Measurements from ENCODE around the gene MTHFSD.
A peak's percentile ranks its signal among the peaks of the same experiment; 100 is the strongest.
"Not testable (repeated sequence)": the region's sequence is repeated elsewhere in the genome, so short reads cannot be mapped to it uniquely, and the experiment has no call there.

Gene MTHFSD, protein sequence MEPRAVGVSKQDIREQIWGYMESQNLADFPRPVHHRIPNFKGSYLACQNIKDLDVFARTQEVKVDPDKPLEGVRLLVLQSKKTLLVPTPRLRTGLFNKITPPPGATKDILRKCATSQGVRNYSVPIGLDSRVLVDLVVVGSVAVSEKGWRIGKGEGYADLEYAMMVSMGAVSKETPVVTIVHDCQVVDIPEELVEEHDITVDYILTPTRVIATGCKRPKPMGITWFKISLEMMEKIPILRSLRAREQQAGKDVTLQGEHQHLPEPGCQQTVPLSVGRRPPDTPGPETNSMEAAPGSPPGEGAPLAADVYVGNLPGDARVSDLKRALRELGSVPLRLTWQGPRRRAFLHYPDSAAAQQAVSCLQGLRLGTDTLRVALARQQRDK

DNA sequence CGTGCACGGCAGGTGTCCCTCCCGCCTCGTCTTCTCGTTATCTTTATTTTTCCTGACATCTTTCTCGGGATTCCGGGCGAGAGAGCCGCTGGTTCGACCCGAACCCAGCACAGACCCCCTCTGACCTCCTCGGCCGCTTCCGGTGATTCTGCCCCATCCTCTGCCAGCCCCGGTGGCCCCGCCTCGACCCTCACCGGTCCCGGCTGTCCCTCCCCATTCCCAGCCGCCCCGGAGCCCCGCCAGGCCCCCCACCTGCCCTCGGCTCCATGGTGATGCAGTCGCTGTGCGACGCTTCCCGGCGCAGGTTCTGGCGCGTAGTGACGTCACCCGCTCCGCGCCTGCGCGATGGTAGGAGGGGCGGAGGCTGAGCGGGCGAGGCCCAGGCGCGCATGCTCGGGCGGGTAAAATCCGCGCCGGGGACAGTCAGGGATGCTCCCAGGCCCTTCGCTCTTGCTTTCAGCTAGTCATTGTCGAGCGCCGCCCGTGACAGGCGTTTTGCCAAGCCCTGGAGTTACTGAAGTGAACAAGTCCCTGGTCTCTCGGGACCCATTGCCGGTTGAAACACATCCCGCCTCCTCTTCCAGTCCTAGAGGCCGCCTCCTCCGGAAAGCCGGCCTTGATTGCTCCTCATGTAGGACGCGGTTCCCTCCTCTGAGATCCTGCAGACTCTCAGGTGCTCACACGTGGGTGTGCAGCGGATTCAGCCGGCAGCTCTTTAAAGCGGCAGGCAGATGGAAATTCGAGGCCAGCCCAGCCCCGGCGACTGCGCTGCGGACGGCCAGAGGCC, at the start of gene MTHFSD:
Gene MTHFSD (minus strand): TSS at position 319 of the 787 bp plus-strand sequence. CDS start 51 bp downstream, at position 268.
- DNase-seq = peak; percentile 92 to 93

DNA sequence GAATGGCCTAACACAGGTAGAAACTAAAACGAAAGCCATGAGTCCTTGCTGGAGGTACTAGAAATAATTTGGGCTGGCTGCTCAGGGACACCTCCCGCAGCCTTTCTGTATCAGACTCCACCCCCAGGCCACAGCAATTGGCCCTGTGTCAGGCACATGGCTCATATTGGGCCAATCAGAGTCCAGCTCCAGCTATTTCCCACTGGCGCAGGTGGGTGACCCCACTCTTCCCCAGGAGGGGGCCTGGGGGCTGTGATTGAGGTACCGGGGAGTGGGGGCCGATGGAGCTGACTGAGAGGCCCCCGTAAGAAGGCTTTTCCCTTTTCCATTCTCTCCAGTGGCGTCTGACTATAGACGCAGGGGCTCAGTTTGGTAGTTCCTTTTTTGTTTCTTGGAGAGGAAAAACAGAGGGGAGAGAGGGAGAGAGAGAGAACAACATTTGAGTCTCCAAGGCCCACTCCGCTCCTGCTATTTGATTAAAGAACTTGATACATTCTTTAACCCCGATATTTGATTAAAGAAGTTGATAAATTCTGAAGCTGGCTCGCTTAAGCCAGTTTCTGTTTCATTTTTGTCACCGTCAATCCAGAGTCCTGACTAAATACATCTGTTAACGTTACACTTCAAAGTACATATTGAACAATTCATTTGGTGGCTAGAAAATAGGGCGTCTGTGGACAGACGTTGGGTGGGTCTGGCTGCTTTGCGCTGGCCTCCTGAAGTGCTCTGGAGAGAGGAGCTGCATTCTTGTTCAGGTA, 49.6 kb upstream of the MTHFSD start:
- DNase-seq = no peak

DNA sequence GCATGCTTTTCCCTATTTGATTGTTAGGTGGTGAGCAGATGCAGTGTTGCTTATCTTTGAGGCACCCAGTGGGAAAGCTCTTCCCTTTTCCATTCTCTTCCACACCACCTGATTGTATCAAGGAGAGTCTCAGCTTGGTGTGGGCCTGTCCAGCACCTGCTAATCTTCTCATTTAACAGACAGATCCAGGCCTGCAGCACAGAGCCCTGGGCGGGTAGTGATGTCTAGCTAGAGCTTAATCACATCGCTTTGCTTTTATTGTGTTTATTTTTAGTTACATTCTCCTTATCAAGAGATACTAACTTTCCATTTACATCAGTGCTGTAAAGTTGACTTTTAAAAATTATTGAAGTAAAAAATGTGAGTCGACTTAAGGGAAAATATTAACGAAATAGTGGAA, 47.5 kb upstream of the MTHFSD start:
- no peak for DNase-seq

DNA sequence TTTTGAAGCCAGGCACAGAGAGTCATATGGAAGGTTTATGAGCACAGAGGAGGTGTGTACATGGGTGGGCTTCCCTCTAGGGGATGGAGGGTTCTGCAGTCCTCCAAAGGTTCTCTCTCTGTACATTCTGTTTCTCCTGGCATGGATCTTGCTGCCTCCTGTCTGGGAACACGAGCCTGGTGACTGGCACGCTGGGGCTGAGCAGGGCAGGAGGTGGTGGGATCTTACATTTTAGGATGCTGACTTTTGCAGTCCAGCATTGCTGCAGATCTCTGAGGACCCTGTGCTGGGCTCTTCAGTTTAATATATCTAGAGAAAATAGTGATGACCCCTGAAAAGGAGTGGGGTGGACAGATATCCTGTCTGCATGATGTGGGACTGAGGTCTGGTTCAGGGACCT, 46.3 kb upstream of the MTHFSD start:
- DNase-seq = no peak

DNA sequence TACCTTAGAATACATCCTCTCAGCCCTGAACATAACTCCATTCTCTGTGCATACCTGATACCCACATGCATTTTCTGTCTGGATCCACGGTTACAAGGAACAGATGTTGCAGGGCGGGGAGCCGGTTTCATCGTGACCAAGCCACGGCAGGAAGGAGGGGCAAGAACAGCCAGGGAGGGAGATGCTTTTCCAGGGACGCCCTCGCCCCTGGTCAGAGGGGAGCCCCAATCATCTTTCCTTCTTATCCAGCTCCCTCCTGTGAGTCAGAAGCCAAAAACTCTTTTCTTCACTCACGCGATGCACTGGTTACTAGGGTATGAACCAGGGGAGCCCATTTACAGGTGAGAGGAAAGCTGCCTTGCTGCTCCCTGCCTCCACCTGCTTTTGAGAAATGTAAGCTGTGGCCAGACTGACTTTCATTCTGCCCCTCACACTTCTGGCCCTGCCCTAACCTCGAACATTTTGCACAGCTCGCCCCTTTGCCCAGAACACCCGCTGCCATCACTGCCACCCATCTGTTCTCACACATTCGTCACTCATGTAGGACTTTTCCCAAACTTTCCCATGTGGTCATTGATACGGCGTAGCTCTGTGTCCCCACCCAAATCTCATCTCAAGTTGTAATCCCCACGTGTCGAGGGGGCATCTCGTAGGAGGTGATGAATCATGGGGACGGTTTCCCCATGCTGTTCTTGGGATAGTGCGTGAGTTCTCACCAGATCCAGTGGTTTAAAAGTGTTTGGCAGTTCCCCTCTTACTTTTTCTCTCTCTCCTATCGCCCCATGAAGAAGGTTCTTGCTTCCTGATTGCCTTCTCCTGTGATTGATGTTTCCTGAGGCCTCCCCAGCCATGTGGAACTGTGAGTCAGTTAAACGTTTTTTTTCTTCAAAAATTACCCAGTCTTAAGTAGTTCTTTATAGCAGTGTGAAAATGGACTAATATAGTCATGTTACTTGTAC, 43.9 kb upstream of the MTHFSD start:
- no peak for DNase-seq

DNA sequence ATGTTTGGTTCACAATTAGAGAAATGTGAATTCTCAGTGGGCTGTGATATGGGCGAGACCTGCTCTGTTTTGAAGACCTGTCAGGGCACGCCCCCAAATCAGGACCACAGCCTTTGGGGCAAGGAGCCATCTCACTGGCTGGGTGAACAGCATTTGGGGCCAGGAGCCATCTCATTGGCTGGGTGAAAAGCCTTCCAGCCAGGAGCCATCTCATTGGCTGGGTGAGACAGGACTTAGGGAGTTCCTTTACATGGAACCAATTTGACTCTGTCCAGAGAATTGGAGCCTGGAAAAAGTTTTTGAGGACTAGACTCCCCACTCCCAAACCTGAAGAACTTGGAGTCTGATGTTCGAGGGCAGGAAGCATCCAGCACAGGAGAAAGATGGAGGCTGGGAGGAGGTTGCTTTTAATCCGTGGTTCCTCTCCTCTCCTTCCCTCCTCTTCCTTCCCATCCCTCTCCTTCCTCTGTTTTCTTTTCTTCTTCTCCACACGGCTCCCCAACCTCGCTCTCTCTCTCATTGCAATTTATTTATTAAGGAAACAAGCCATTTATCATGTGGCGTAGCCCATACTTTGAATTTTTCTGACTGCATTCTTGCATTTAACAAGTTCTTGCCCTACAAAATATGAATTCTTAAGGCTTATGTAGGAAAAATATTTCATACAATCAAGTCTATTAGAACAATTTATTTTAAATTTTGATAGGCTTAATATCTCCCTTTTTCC, 43.0 kb upstream of the MTHFSD start:
- DNase-seq = no peak

DNA sequence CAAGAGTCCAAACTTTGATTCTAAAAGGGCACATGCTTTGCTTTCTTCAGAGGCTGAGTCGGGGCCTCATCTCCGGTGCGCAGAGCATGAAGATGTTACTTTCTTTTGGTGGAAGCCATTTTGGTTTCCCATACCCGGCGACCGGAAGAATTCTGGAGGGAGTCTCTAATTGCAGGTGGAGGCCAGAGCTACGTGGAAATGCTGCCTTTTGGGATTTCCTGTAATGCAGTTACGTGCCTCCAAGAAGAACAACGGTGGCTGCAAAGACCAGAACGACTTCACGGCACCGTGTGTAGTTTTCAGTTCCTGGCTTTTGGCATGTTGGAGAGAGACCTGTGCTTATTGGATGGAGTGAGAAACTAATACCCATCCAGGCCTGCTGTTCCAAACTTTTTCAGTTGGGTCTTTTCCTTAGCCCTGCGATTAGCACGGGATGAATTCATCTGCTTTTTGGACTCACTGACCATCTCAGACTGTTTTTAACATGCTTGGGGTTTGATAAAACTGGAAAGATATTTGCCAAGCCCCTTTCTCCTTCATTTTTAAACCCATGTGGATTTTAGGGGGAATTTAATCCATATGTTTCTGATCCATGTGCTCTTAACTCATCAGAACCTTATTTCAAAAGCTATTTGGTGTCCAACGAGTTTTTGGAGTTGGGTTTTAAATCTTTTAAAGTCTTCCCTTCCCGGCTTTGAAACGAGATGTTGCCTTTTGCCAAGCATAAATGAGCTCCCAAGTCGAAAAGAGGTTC, 42.3 kb upstream of the MTHFSD start:
- no peak for DNase-seq

DNA sequence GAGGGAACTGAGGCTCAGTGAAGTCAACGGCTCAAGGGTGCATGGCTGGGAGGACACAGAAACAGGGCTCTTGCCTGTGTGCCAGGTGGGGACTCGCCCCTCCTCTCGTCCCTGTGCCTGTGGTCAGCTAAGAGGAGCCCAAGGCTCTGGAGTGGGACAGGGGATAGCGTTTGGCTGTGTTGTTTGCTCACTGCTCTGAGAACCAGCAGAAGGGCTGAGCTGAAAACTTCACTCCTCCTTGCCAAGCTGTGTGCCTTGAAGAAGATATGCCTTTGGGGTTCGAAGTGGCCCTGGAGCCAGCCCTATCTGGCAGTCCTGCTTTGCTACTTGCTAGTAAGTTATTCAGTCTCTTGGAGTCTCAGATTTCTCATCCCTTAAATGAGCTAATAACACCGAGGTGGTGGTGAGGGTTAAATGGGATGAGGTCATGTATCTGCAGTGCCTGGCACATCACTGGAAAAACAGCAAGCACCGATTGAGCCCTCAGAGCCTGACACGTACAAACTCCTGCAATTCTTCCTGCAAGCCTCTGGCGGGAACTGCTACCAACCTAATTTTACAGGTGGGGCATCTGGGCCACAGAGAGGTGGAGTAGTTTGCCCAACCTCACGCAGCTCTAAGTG, 41.1 kb upstream of the MTHFSD start:
- DNase-seq = no peak

DNA sequence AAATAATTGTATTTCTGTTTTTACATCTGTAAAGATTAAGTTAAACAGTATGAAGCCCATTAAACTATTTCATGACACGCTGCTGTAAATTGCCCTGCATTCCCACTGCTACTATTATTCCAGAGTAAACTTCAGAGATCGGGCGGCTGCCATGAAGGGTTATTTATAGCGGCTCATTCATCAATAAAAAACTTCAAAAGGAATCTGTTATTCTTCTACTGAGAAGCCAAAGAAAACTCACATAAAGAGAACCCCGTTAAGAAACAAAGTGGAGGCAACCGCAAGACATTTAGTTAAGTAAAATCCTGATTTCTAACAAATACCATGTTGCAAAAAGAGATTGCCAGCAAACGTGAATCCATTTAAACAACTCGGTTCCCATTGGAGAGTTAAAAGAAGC, 39.7 kb upstream of the MTHFSD start:
- DNase-seq = no peak

DNA sequence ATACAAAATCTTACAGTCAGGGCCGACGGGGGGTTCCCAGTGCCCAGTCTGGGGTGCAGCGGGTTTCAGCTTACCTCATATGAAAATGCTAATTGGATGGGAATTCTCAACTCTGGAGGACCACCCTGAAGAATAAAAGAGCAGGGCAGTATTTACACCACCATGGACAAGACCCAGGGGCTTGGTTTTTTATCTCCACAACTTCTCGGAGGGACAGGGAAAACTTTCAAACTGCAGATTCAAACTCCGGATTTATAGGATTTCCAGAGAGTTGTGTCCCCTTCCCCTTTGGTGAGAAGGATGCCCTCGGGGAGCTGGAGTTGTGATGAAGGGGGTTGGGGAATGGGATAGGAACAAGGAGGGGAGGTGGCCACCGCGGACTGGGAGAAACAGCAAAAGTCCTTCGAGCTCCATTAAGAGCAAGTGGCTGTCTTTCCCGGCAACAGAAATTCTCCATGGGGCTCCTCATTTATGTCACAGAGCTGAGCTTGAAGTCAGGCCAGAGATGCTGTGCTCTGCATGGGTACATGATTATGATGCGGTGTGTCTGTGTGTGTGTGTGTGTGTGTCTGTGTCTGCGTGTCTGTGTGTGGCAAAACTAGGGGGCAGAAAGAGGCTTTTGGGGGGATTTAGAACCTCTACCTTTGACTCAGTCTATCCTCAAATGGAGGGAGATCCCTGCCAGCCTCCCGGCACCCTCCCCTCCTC, 39.0 kb upstream of the MTHFSD start:
- no peak for DNase-seq

DNA sequence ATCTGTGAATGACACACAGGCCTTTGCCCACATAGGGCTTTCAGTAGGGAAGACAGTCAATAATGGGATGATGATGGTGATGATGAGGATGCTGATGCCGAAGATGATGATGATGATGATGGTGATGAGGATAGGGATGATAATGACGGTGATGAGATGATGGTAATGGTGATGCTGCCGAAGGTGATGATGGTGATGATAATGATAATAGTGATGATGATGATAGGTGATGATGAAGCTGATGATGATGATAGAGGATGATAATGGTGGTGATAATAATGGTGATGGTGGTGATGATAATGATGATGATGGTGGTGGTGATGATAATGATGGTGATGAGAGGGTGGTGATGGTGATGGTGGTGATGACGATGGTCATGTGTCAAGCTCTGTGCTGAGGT, 36.2 kb upstream of the MTHFSD start:
- no peak for DNase-seq

DNA sequence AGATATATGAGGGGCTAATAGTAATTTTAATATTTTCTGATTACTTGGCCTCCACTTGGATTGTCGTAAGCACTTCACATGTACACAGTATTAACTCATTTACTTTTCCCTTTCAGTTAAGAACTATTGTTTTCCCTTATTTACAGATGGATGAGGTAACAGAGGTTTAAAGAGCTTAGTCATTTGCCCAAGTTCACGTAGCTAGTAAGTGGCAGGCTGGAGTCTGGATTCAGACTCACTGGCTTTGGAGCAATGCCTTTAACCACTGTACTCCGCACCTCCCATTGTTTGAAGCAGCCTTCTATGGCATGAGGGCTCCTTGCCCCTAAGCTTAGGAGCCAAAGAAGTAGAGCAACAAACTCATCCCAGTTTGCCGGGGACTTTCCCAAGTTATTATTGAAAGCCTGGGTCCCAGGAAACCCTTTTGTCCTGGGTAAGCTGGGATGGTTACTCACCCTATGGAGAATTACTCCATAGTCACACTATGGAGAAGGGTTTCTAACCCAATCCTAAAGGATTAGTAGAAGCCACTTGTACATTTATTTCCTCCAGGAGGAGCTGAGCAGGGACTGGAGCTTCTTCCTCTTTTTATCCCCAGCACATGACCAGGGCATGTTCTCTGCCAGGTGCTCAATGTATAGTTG, 35.6 kb upstream of the MTHFSD start:
- DNase-seq = no peak

DNA sequence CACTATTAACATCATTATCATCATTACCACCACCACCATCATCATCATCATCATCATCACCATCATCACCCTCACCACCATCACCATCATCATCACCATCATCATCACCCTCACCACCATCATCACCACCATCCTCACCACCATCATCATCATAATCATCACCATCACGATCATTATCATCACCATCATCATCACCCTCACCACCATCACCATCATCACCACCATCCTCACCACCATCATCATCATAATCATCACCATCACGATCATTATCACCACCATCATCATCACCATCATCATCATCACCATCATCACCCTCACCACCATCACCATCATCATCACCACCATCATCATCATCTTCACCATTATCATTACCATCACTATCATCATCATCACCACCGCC, 32.9 kb upstream of the MTHFSD start:
- not testable (repeated sequence) for DNase-seq

DNA sequence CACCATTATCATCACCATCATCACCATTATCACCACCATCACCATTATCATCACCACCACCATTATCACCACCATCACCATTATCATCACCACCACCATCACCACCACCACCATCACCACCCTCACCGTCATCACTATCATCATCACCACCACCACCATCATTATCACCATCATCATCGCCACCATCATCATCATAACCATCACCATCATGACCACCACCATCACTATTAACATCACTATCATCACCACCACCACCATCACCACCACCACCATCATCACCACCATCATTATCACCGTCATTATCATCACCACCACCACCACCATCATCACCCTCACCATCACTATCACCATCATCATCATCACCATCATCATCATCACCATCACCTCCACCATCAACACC, 32.5 kb upstream of the MTHFSD start:
- DNase-seq = no peak

DNA sequence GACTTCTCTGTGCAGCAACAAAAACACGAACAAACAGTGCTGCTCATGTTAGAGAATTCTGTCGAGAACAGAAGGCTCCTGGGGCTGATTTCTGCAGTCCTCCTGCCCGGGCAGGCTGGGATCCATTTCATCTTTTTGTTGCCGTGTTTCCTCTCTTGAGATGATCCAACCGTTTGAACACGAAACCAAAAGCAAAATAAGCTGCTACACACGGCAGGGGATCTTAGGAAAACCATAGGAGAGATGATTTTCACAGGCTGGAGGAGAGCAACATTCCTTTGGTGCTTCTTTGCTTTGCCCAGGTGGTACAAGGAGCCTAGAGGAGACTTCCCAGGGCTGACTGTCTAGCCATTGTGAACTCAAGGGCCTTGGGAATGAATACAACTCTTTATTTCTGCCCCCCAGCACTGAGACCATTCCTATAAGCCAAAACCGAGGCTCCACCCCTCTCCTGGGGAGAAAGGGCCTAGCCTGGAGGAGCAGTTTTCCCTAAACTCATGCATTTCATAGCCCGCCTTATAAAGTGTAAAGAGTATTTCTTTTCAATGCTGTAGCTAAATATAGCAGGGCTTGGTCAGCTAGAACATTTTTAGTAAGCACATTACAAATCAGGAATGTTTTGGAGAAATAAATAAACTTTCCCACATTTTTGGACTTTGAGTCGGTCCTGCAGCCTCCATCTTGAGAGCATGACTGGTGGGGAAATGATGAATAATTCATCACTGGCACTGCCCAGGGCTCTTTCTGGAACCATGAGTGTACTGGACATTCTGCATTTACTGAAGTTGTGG, 31.0 kb upstream of the MTHFSD start:
- no peak for DNase-seq

DNA sequence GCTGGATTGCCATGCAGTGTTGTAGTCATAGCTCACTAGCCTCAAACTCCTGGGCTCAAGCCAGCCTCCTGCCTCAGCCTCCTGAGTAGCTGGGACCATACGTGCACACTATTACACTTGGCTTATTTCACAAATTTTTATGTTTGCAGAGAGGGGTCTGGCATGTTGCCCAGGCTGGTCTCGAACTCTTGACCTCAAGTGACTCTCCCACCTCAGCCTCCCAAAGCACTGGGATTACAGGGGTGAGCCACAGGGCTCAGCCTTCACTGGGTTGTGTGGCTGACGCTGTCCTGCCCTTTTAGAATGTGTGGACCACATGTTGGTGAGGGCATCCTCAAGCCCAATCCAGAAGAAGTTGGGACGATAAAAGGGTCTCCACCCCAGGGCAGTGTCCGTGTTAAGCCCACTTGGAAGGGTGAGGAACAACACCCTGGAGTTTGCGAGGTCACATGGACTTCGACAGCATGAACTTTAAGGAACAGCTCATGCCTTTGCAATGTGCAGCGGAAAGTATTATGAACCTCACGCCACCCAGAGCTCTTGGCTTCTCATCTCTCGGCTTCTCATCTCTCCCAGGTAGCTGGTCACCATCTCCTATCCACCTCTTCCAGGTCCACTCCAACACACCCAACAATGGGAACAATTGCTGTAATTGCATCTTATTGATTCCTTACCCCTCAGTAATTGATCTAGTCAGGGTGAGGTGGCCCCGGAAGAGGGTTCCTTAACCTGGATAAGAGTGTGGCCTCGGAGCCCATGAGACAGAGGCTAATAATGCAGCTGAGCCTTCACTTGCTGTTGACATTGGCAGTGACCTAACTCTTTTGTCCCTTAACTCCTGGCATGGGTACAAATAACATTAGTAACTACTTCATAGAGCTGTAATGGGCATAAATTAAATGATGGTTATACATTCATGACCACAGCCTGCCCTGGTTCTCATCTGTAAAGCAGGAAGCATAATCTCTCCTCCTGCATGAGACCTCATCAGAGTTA, 30.0 kb upstream of the MTHFSD start:
- DNase-seq = no peak

DNA sequence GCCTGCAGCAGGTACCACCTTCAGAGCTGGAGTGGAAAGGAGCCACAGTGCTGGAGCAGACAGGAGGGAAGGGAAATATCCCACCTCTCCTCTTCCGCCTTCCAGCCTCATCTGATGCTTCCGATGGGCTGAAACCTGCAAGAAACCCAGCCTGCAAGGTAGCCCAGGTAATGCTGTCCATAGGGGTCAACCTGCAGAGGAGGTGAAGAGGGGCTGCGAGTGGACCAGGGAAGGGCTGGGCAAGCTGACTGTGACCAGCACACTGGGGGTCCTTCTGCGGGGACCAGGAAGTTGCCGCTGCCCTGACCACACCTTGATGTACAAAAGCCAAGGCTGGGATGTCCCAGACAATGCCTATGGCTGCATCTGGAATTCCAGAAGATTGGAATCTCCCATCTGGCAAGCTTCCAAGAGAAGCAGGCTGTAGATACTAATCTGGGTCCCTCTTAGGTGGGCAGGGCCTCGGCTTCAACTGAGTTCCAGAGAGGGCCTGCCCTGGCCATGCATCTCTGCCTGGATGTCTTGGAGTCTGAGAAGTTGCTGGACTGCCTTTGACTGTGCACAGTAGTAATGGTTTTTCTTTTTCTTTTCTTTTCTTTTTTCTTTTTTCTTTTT, 29.1 kb upstream of the MTHFSD start:
- DNase-seq = no peak
